GM23338 (cell line): ENCODE measurements around the gene GNAI3. TPM values are rescaled to one million over a fixed set of nuclear protein-coding genes. Genes with fewer than 3 reads are reported as not detected.

Experiments used
- ATAC-seq: fragments of 200-7000 bp; cut with Tn5 transposase; 3 replicates; pipeline ENCODE4 v1.9.1; 2020
- DNase-seq: peaks from one replicate; pipeline ENCODE4 v3.0.0-alpha.2; 2015; ENCODE audit warnings: low spot score
- H2AFZ ChIP-seq: fragments of 200-600 bp; sonication (generic); 2 replicates; pipeline ENCODE4 v1.8.0; 2016; ENCODE audit warnings: antibody characterized with exemption, mild to moderate bottlenecking, moderate library complexity
- H3F3A ChIP-seq: fragments of 200-600 bp; sonication (generic); replicated peaks from 2 replicates; pipeline ENCODE4 v1.8.0; 2017; ENCODE audit warnings: antibody characterized with exemption, mixed run types, low read depth
- H3K27ac ChIP-seq: fragments of 200-600 bp; sonication (generic); 2 replicates; pipeline ENCODE4 v1.6.1; 2016; ENCODE audit warnings: low read depth
- H3K27me3 ChIP-seq: fragments of 200-600 bp; sonication (generic); 2 replicates; pipeline ENCODE4 v1.8.0; 2016; ENCODE audit warnings: mild to moderate bottlenecking, mixed run types, moderate library complexity; ENCODE audit not compliant: insufficient read depth
- H3K36me3 ChIP-seq: fragments of 200-600 bp; sonication (generic); 2 replicates; pipeline ENCODE4 v1.8.0; 2016; ENCODE audit warnings: mild to moderate bottlenecking; ENCODE audit not compliant: insufficient read depth
- H3K4me1 ChIP-seq: fragments of 200-600 bp; sonication (generic); 2 replicates; pipeline ENCODE4 v1.8.0; 2016; ENCODE audit warnings: mild to moderate bottlenecking, moderate library complexity; ENCODE audit not compliant: insufficient read depth
- H3K4me2 ChIP-seq: fragments of 200-600 bp; sonication (generic); 2 replicates; pipeline ENCODE4 v1.7.1; 2017; ENCODE audit warnings: mixed run types
- H3K4me3 ChIP-seq: fragments of 200-600 bp; sonication (generic); 2 replicates; pipeline ENCODE4 v1.6.1; 2016; ENCODE audit warnings: mixed run types
- H3K79me2 ChIP-seq: fragments of 200-600 bp; sonication (generic); replicated peaks from 2 replicates; pipeline ENCODE4 v1.8.0; 2017; ENCODE audit warnings: mild to moderate bottlenecking; ENCODE audit not compliant: insufficient read depth
- H3K9me2 ChIP-seq: fragments of 200-600 bp; sonication (generic); 2 replicates; pipeline ENCODE4 v1.8.0; 2017; ENCODE audit not compliant: insufficient read depth
- H4K20me1 ChIP-seq: fragments of 200-600 bp; sonication (generic); replicated peaks from 2 replicates; pipeline ENCODE4 v1.8.0; 2017; ENCODE audit warnings: mild to moderate bottlenecking; ENCODE audit not compliant: insufficient read depth
- H3K27ac Mint-ChIP-seq: 2 replicates; pipeline ENCODE4 v1.8.0; 2020; ENCODE audit warnings: inconsistent platforms, mild to moderate bottlenecking, moderate library complexity, mixed read lengths
- H3K27me3 Mint-ChIP-seq: 3 replicates; pipeline ENCODE4 v1.8.0; 2022; ENCODE audit warnings: low read depth, mild to moderate bottlenecking, moderate library complexity, mixed read lengths, inconsistent platforms; ENCODE audit not compliant: insufficient read depth, poor library complexity
- H3K36me3 Mint-ChIP-seq: 3 replicates; pipeline ENCODE4 v1.8.0; 2021; ENCODE audit warnings: low read depth, mild to moderate bottlenecking, inconsistent platforms, moderate library complexity, mixed read lengths
- H3K4me1 Mint-ChIP-seq: 3 replicates; pipeline ENCODE4 v1.8.0; 2020; ENCODE audit warnings: mild to moderate bottlenecking, inconsistent platforms, mixed read lengths
- H3K4me3 Mint-ChIP-seq: 3 replicates; pipeline ENCODE4 v1.8.0; 2021; ENCODE audit warnings: moderate library complexity, mild to moderate bottlenecking, inconsistent platforms, mixed read lengths
- H3K9me3 Mint-ChIP-seq: 3 replicates; pipeline ENCODE4 v1.8.0; 2020; ENCODE audit warnings: moderate library complexity, mild to moderate bottlenecking, inconsistent platforms, mixed read lengths
- CREB1 ChIP-seq: fragments of 250-450 bp; sonication (Bioruptor Pico); IDR thresholded peaks from 2 replicates; pipeline ENCODE4 v1.5.0; 2020; ENCODE audit warnings: low read depth, mild to moderate bottlenecking, moderate library complexity
- ETS1 ChIP-seq: IDR thresholded peaks from 2 replicates; pipeline ENCODE4 v1.6.1; 2016; ENCODE audit warnings: antibody characterized with exemption
- EZH2 ChIP-seq: fragments of 200-600 bp; sonication (generic); IDR thresholded peaks from one replicate; pipeline ENCODE4 v1.8.0; 2017; ENCODE audit warnings: antibody characterized with exemption, mild to moderate bottlenecking, low read depth; ENCODE audit not compliant: unreplicated experiment
- EZH2phosphoT487 ChIP-seq: fragments of 200-600 bp; sonication (generic); IDR thresholded peaks from one replicate; pipeline ENCODE4 v1.8.1; 2018; ENCODE audit warnings: antibody characterized with exemption; ENCODE audit not compliant: unreplicated experiment
- JUNB ChIP-seq: IDR thresholded peaks from one replicate; pipeline ENCODE4 v1.6.1; 2016; ENCODE audit warnings: antibody characterized with exemption; ENCODE audit not compliant: unreplicated experiment
- NANOG ChIP-seq: IDR thresholded peaks from 2 replicates; pipeline ENCODE4 v1.6.1; 2016; ENCODE audit warnings: antibody characterized with exemption, borderline replicate concordance
- POLR2AphosphoS5 ChIP-seq: IDR thresholded peaks from 2 replicates; pipeline ENCODE4 v1.6.1; 2016; ENCODE audit warnings: antibody characterized with exemption, low read depth
- REST ChIP-seq: IDR thresholded peaks from one replicate; pipeline ENCODE4 v1.6.1; 2018; ENCODE audit warnings: antibody characterized with exemption; ENCODE audit not compliant: unreplicated experiment
- STAT1 ChIP-seq: IDR thresholded peaks from one replicate; pipeline ENCODE4 v1.6.1; 2016; ENCODE audit warnings: antibody characterized with exemption; ENCODE audit not compliant: unreplicated experiment
- ZNF114 ChIP-seq: fragments of 250-450 bp; sonication (Bioruptor Pico); IDR thresholded peaks from 2 replicates; pipeline ENCODE4 v1.5.0; 2020; ENCODE audit warnings: mild to moderate bottlenecking, moderate library complexity
- ZNF331 ChIP-seq: fragments of 250-450 bp; sonication (Bioruptor Pico); IDR thresholded peaks from 2 replicates; pipeline ENCODE4 v1.5.0; 2020; ENCODE audit warnings: low read depth, mild to moderate bottlenecking, moderate library complexity
- polyA plus RNA-seq: library from polyadenylated mRNA; unstranded; fragments of >200 nt; fragmentation: Nextera tagmentation; extraction: Ambion mirVana; gene quantifications from 2 replicates; pipeline ENCODE4 v1.2.1, GENCODE V29; 2016
- total RNA-seq: library from RNA; depleted of rRNA; stranded (reverse); fragments of >200 nt; shearing (Covaris generic); gene quantifications from 2 replicates; pipeline ENCODE4 v1.2.3, GENCODE V29; 2014

GNAI3 gene
- total and polyA plus RNA-seq, 2 experiments from 2014 or later = 4.5 to 10.2 TPM

DNA sequence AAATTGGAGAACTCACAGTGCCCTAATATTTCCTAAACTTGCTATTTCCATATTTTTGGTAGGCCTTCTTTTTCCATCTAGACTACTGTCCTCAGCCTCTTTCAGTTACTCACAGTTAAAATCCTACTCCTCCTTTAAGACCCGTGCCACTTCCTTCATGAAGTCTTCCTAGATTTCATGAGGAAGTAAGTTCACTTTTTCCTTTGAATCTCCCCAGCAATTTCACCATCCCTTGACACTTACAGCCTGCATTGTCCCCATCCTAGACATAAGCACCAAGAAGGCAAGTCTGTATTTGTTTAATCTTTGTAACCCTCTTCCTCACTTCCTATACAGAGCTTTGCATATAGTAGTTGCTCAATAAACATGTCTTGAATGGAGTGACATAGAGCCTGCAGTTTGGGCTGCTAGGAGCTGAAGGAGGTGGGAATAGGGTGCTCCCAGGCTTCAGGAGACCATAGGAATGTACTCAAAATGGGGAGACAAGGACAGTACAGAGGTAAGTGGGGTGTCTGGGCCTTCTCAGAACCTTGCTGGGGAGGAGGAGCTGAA, 14.0 kb upstream of the GNAI3 start:
- ATAC-seq = no peak
- no peak overlapping the region for H3K27ac ChIP-seq
- no peak overlapping the region for H3K4me3 ChIP-seq
- peaks cover 4% of the 10 kb centered on the region; the same call in 1 of the 2 replicates for H3K4me1 ChIP-seq
- no peak overlapping the region for H3K27ac Mint-ChIP-seq
- no peaks in the 10 kb centered on the region for H3K79me2 ChIP-seq
- H3K9me2 ChIP-seq = no peaks in the 10 kb centered on the region
- no peaks in the 10 kb centered on the region for H3F3A ChIP-seq
- H3K4me3 Mint-ChIP-seq = no peak overlapping the region
- no peaks in the 10 kb centered on the region for H3K36me3 Mint-ChIP-seq
- H2AFZ ChIP-seq = no peak overlapping the region
- TF ChIP-seq POLR2AphosphoS5 (no peak), JUNB (no peak), STAT1 (no peak), REST (no peak), EZH2phosphoT487 (no peak), ETS1 (no peak), ZNF331 (no peak), ZNF114 (CRISPR knock-in tag) (no peak), NANOG (no peak), EZH2 (no peak), CREB1 (CRISPR knock-in tag) (no peak)
- no peak for DNase-seq
- peaks cover 11% of the 10 kb centered on the region for H3K4me1 Mint-ChIP-seq
- H4K20me1 ChIP-seq = no peaks in the 10 kb centered on the region
- H3K4me2 ChIP-seq = no peak overlapping the region
- no peaks in the 10 kb centered on the region for H3K36me3 ChIP-seq
- no peaks in the 10 kb centered on the region for H3K9me3 Mint-ChIP-seq
- H3K27me3 ChIP-seq = no peaks in the 10 kb centered on the region
- peaks cover 12% of the 10 kb centered on the region for H3K27me3 Mint-ChIP-seq

DNA sequence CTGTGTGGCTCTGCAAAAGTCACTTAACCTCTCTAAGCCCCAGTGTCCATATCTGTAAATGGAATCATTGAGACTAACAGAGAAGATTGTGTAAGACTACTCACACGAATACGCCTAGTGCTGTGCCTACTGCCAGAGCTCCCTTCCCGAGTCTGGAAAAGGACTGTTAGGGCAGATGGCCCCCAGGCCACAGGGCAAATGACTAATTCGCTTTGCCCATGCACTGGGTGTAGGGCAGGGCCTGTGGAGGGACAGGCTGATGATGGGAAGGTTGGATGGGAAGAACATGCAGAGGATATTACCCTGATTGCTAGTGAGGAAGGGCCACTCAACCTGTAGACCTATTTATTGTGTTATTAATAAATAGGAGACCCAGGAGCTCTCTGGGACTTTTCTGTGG, 12.9 kb upstream of the GNAI3 start:
- H3K36me3 Mint-ChIP-seq = no peaks in the 10 kb centered on the region
- Histone ChIP-seq H3K27ac (no peak overlapping the region), H3K4me1 (peaks cover 4% of the 10 kb centered on the region; the same call in 1 of the 2 replicates), H2AFZ (no peak overlapping the region), H3K79me2 (no peaks in the 10 kb centered on the region), H3K9me2 (no peaks in the 10 kb centered on the region), H3K27me3 (no peaks in the 10 kb centered on the region), H3K4me3 (no peak overlapping the region), H3F3A (no peaks in the 10 kb centered on the region), H4K20me1 (no peaks in the 10 kb centered on the region), H3K36me3 (no peaks in the 10 kb centered on the region), H3K4me2 (no peak overlapping the region)
- H3K27me3 Mint-ChIP-seq = peaks cover 11% of the 10 kb centered on the region
- H3K27ac Mint-ChIP-seq = no peak overlapping the region
- H3K4me1 Mint-ChIP-seq = peaks cover 7% of the 10 kb centered on the region
- no peak overlapping the region; the same call in 2 of the 3 replicates for H3K4me3 Mint-ChIP-seq
- no peak for TF ChIP-seq EZH2
- TF ChIP-seq ETS1 = no peak
- TF ChIP-seq CREB1 (CRISPR knock-in tag) = no peak
- TF ChIP-seq NANOG = no peak
- TF ChIP-seq ZNF114 (CRISPR knock-in tag) = no peak
- ATAC-seq (no peak), DNase-seq (no peak)
- H3K9me3 Mint-ChIP-seq = no peaks in the 10 kb centered on the region
